ENCODE data around the gene PJVK. TPM values are rescaled to one million over a fixed set of nuclear protein-coding genes. Genes with fewer than 3 reads are reported as not detected.

Gene PJVK
- total RNA-seq, 1 experiment from 2014 or later, result 2.5 TPM

DNA sequence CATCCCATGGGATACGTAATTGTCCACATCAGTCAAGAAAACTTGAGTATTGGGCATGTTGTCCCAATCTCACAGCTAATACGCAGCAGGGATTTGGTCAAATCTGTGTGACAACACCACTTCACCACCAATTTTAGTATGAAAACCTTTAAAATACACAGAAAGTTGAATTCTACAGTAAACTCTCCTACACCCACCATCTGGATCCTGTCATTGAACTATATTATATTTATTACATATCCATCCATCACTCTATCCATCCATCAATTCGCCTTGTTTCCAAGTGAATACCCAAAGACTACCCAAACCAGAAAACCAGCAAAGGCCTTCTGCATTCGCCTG is 28.1 kb downstream of the PJVK start (continued):
- no peak for TF ChIP-seq MYBL2 (CRISPR knock-in tag; IDR thresholded peaks at IDR 0.05)
- TF ChIP-seq ZNF219 (CRISPR knock-in tag; IDR thresholded peaks at IDR 0.05; ENCODE audit: borderline replicate concordance), result no peak
- TF ChIP-seq, protein P1, sequence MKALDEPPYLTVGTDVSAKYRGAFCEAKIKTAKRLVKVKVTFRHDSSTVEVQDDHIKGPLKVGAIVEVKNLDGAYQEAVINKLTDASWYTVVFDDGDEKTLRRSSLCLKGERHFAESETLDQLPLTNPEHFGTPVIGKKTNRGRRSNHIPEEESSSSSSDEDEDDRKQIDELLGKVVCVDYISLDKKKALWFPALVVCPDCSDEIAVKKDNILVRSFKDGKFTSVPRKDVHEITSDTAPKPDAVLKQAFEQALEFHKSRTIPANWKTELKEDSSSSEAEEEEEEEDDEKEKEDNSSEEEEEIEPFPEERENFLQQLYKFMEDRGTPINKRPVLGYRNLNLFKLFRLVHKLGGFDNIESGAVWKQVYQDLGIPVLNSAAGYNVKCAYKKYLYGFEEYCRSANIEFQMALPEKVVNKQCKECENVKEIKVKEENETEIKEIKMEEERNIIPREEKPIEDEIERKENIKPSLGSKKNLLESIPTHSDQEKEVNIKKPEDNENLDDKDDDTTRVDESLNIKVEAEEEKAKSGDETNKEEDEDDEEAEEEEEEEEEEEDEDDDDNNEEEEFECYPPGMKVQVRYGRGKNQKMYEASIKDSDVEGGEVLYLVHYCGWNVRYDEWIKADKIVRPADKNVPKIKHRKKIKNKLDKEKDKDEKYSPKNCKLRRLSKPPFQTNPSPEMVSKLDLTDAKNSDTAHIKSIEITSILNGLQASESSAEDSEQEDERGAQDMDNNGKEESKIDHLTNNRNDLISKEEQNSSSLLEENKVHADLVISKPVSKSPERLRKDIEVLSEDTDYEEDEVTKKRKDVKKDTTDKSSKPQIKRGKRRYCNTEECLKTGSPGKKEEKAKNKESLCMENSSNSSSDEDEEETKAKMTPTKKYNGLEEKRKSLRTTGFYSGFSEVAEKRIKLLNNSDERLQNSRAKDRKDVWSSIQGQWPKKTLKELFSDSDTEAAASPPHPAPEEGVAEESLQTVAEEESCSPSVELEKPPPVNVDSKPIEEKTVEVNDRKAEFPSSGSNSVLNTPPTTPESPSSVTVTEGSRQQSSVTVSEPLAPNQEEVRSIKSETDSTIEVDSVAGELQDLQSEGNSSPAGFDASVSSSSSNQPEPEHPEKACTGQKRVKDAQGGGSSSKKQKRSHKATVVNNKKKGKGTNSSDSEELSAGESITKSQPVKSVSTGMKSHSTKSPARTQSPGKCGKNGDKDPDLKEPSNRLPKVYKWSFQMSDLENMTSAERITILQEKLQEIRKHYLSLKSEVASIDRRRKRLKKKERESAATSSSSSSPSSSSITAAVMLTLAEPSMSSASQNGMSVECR (CRISPR knock-in tag; IDR thresholded peaks at IDR 0.05; ENCODE audit: borderline replicate concordance), result no peak
- TF ChIP-seq, protein P2, sequence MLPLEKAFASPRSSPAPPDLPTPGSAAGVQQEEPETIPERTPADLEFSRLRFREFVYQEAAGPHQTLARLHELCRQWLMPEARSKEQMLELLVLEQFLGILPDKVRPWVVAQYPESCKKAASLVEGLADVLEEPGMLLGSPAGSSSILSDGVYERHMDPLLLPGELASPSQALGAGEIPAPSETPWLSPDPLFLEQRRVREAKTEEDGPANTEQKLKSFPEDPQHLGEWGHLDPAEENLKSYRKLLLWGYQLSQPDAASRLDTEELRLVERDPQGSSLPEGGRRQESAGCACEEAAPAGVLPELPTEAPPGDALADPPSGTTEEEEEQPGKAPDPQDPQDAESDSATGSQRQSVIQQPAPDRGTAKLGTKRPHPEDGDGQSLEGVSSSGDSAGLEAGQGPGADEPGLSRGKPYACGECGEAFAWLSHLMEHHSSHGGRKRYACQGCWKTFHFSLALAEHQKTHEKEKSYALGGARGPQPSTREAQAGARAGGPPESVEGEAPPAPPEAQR (CRISPR knock-in tag; IDR thresholded peaks at IDR 0.05), result no peak
- no peak for TF ChIP-seq NR1H2 (CRISPR knock-in tag; IDR thresholded peaks at IDR 0.05)
- TF ChIP-seq GTF2I (CRISPR knock-in tag; conservative IDR thresholded peaks at IDR 0.05), result no peak

DNA sequence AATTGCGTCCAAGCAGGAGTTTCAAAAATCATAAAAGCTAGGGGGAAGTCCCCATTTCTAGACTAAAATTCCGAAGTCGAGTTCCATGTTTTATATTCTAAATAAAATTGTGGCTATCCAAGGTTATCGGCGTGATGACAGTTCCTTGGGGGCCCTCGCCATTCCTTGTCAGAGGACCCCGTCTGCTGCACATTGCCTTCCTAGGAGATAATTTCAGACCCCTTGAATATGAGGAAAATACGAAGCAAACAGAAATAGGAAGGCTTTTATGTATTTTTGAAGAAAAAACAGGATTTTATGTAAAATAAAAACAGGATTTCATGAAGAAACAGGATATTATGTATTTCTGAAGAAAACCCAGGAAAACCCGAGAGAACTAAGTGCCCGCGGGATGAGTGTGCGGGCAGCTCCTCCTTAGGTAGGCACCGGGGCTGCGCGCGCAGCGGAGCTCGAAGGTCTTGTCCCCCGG is 28.6 kb downstream of the PJVK start:
- H3K4me3 Mint-ChIP-seq, result peak overlapping the region; percentile 94
- peaks cover 28% of the 10 kb centered on the region for H3K4me1 Mint-ChIP-seq
- no peak for TF ChIP-seq CREM (CRISPR knock-in tag; IDR thresholded peaks at IDR 0.05)
- no peak for TF ChIP-seq ZNF138 (CRISPR knock-in tag; conservative IDR thresholded peaks at IDR 0.05)
- no peak for TF ChIP-seq CBFB (CRISPR knock-in tag; IDR thresholded peaks at IDR 0.05; ENCODE audit: low read depth)
- TF ChIP-seq, protein P3, sequence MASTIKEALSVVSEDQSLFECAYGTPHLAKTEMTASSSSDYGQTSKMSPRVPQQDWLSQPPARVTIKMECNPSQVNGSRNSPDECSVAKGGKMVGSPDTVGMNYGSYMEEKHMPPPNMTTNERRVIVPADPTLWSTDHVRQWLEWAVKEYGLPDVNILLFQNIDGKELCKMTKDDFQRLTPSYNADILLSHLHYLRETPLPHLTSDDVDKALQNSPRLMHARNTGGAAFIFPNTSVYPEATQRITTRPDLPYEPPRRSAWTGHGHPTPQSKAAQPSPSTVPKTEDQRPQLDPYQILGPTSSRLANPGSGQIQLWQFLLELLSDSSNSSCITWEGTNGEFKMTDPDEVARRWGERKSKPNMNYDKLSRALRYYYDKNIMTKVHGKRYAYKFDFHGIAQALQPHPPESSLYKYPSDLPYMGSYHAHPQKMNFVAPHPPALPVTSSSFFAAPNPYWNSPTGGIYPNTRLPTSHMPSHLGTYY (CRISPR knock-in tag; IDR thresholded peaks at IDR 0.05), result no peak
- TF ChIP-seq, protein P1 (CRISPR knock-in tag; IDR thresholded peaks at IDR 0.05; ENCODE audit: borderline replicate concordance), result no peak
- TF ChIP-seq, protein P4, sequence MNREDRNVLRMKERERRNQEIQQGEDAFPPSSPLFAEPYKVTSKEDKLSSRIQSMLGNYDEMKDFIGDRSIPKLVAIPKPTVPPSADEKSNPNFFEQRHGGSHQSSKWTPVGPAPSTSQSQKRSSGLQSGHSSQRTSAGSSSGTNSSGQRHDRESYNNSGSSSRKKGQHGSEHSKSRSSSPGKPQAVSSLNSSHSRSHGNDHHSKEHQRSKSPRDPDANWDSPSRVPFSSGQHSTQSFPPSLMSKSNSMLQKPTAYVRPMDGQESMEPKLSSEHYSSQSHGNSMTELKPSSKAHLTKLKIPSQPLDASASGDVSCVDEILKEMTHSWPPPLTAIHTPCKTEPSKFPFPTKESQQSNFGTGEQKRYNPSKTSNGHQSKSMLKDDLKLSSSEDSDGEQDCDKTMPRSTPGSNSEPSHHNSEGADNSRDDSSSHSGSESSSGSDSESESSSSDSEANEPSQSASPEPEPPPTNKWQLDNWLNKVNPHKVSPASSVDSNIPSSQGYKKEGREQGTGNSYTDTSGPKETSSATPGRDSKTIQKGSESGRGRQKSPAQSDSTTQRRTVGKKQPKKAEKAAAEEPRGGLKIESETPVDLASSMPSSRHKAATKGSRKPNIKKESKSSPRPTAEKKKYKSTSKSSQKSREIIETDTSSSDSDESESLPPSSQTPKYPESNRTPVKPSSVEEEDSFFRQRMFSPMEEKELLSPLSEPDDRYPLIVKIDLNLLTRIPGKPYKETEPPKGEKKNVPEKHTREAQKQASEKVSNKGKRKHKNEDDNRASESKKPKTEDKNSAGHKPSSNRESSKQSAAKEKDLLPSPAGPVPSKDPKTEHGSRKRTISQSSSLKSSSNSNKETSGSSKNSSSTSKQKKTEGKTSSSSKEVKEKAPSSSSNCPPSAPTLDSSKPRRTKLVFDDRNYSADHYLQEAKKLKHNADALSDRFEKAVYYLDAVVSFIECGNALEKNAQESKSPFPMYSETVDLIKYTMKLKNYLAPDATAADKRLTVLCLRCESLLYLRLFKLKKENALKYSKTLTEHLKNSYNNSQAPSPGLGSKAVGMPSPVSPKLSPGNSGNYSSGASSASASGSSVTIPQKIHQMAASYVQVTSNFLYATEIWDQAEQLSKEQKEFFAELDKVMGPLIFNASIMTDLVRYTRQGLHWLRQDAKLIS (CRISPR knock-in tag; IDR thresholded peaks at IDR 0.05; ENCODE audit: borderline replicate concordance), result no peak
- TF ChIP-seq, protein P5, sequence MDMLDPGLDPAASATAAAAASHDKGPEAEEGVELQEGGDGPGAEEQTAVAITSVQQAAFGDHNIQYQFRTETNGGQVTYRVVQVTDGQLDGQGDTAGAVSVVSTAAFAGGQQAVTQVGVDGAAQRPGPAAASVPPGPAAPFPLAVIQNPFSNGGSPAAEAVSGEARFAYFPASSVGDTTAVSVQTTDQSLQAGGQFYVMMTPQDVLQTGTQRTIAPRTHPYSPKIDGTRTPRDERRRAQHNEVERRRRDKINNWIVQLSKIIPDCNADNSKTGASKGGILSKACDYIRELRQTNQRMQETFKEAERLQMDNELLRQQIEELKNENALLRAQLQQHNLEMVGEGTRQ (CRISPR knock-in tag; IDR thresholded peaks at IDR 0.05), result no peak
- no peak for TF ChIP-seq PRRX2 (CRISPR knock-in tag; IDR thresholded peaks at IDR 0.05)
- no peak for TF ChIP-seq TEAD1 (CRISPR knock-in tag; IDR thresholded peaks at IDR 0.05)
- TF ChIP-seq NR1H2 (CRISPR knock-in tag; IDR thresholded peaks at IDR 0.05), result no peak
- ChIA-PET POLR2A (interaction anchor here (0.5 to 1.1 kb wide), 4 partner anchors 25 to 44 kb away, joined by 3 to 6 read pairs (median 4); partner anchors contain the start of genes PJVK and PRKRA), CTCF (interaction anchor here (2.0 to 2.1 kb wide), 2 partner anchors 29 to 43 kb away, joined by 11 to 14 read pairs; partner anchors contain the start of genes PJVK and PRKRA)
- DNase-seq (ENCODE audit: low spot score) (no peak), ATAC-seq (no peak)
- no peaks in the 10 kb centered on the region for H3K36me3 Mint-ChIP-seq
- no peaks in the 10 kb centered on the region; the same call in 1 of the 2 replicates for H3K27me3 Mint-ChIP-seq (ENCODE audit: low read depth)
- peak overlapping the region; percentile 99 for H3K27ac Mint-ChIP-seq
- H3K9me3 Mint-ChIP-seq, result no peaks in the 10 kb centered on the region

Data from WTC11 (cell line).